ENCODE measurements around the gene FN1. TPM values are rescaled to one million over a fixed set of nuclear protein-coding genes. Genes with fewer than 3 reads are reported as not detected.

Gene FN1
- total and polyA plus RNA-seq, 11 donors = 100 to 1,418 (median 343) TPM

DNA sequence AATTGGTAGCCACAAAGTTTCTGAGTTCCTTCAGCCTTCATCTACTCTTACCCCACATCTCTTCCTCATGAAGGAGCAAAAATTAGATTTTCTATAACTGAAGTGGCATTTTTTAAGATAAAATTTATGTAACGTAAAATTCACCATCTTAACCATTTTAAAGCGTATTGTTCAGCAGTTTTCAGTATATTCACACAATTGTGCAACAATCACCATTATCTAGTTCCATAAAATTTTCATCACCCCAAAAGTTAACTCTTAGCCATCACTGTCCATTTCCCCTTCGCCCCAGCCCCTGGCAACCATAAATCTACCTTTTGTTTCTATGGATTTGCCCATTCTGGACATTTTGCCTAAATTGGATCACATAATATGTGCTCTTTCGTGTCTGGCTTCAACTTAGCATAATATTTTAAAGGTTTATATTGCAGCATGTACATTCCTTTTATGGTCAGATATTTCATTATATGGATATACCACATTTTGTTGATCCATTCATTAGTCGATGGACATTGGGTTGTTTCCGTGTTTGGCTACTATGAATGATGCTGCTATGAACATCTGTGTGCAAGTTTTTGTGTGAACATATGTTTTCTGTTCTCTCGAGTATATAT, 79.4 kb downstream of the FN1 start:
- Histone ChIP-seq H3K27me3 (no peaks in the 10 kb centered on the region), H3K9me3 (no peaks in the 10 kb centered on the region), H3K4me3 (no peak overlapping the region), H3K27ac (no peak overlapping the region), H3K36me3 (peaks cover 0 to 27% (median 16%) of the 10 kb centered on the region in 9 donors), H3K4me1 (peaks cover 0 to 9% (median 0%) of the 10 kb centered on the region in 12 donors)
- 90 to 92% (median 91%) methylated on average over 7 of the region's 7 CpGs for WGBS, 4 donors
- ATAC-seq (no peak), DNase-seq (no peak)
- intact Hi-C loops (cut with DNase I) = no loop called here
- TF ChIP-seq POLR2A (IDR thresholded peaks at IDR 0.05) = no peak
- TF ChIP-seq, protein P1, sequence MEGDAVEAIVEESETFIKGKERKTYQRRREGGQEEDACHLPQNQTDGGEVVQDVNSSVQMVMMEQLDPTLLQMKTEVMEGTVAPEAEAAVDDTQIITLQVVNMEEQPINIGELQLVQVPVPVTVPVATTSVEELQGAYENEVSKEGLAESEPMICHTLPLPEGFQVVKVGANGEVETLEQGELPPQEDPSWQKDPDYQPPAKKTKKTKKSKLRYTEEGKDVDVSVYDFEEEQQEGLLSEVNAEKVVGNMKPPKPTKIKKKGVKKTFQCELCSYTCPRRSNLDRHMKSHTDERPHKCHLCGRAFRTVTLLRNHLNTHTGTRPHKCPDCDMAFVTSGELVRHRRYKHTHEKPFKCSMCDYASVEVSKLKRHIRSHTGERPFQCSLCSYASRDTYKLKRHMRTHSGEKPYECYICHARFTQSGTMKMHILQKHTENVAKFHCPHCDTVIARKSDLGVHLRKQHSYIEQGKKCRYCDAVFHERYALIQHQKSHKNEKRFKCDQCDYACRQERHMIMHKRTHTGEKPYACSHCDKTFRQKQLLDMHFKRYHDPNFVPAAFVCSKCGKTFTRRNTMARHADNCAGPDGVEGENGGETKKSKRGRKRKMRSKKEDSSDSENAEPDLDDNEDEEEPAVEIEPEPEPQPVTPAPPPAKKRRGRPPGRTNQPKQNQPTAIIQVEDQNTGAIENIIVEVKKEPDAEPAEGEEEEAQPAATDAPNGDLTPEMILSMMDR (IDR thresholded peaks at IDR 0.05) = no peak

DNA sequence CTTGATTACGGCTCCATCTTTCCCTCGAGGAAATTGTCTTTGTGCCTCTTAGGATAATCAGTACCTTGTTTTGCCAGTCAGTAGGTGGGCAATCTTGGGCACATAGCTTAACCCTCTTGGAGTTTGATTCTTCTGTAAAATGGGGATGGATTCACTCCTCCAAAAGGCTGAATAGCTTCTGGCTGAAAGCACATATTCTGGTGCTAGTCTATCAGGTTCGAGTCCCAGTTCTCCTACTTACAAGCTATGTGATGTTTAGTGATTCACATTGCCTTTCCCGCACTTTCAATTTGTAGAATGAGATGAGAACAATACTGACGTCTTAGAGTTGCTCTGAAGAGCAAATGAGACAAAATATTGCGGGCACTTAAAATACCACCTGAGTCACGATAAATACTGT, 80.1 kb downstream of the FN1 start:
- intact Hi-C loops (cut with DNase I) = no loop called here
- 87 to 95% (median 91%) methylated on average over 7 of the region's 7 CpGs for WGBS, 4 donors
- ATAC-seq = no peak

GRCh38 chr2:215354771-215355695, 80.8 kb downstream of the FN1 start:
- WGBS, 4 donors = 60 to 72% (median 69%) methylated on average over 9 of the region's 9 CpGs
- no peaks in the 10 kb centered on the region for H3K9me3 ChIP-seq
- H3K4me1 ChIP-seq = peaks cover 0 to 9% (median 0%) of the 10 kb centered on the region in 12 donors
- H3K36me3 ChIP-seq = peaks cover 0 to 17% (median 7%) of the 10 kb centered on the region in 9 donors
- no peak for DNase-seq
- H3K27me3 ChIP-seq = no peaks in the 10 kb centered on the region
- TF ChIP-seq, protein P1 (IDR thresholded peaks at IDR 0.05) = no peak
- no peak for TF ChIP-seq POLR2A (IDR thresholded peaks at IDR 0.05)
- no peak overlapping the region for H3K27ac ChIP-seq
- no peak overlapping the region for H3K4me3 ChIP-seq
- ATAC-seq = peak; percentile 47 to 84 (median 68)
- intact Hi-C loops (cut with DNase I) = no loop called here

More for the DNA sequence above, 80.1 kb downstream of the FN1 start:
- no peak for DNase-seq
- Histone ChIP-seq H3K9me3 (no peaks in the 10 kb centered on the region), H3K27ac (no peak overlapping the region), H3K4me3 (no peak overlapping the region), H3K36me3 (peaks cover 0 to 21% (median 10%) of the 10 kb centered on the region in 9 donors), H3K27me3 (no peaks in the 10 kb centered on the region), H3K4me1 (peaks cover 0 to 9% (median 0%) of the 10 kb centered on the region in 12 donors)
- TF ChIP-seq, protein P1 (IDR thresholded peaks at IDR 0.05) = no peak
- TF ChIP-seq POLR2A (IDR thresholded peaks at IDR 0.05) = no peak

DNA sequence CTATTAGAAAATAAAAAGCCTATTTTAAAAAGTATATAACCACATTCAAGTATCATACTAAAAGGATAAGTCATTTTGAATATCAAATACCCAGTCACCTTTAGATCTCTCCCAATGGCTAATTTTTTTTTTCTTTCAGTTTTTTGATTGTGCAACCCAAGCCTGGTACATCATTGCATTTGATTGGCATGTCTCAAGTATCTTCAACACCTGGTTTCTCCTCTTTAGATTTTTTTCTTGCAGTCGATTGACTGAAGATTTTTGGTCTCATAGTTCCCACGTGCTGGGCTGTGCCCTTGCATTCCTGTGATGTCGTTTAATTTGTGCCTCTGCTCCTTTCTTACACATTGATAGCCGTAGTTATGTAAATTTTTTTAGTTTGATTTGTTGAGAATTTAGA, 83.3 kb downstream of the FN1 start:
- TF ChIP-seq POLR2A (IDR thresholded peaks at IDR 0.05) = no peak
- TF ChIP-seq, protein P1 (IDR thresholded peaks at IDR 0.05) = no peak
- no peak for ATAC-seq
- Histone ChIP-seq H3K4me3 (no peak overlapping the region), H3K36me3 (peaks cover 0 to 28% (median 22%) of the 10 kb centered on the region in 9 donors), H3K9me3 (no peaks in the 10 kb centered on the region), H3K4me1 (peaks cover 0 to 9% (median 0%) of the 10 kb centered on the region in 12 donors), H3K27ac (no peak overlapping the region), H3K27me3 (no peaks in the 10 kb centered on the region)
- DNase-seq = no peak
- intact Hi-C loops (cut with DNase I) = no loop called here
- 43 to 70% (median 64%) methylated on average over 4 of the region's 4 CpGs for WGBS, 4 donors
